Measurements from ENCODE around the gene HAUS5.

DNA sequence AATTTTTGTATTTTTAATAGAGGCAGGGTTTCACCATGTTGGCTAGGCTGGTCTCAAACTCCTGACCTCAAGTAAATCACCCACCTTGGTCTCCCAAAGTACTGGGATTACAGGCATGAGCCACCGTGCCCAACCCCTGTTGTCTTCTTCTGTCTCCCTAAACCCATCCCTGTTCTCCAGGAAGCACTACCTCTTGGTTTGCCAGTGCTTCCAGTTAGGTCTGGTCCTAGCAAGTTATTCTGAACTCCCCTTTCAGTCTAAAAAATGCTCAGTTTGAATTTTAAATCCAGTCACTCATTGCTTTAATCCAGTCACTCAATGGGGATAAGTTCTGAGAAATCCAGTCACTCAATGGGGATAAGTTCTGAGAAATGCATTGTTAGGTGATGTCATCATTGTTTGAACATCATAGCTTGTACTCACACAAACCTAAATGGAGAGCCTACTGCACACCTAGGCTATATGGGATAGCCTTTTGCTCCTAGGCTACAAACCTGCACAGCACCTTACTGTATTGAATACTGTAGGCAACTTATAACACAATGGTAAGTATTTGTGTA lies 41.0 kb upstream of the HAUS5 start:
- TF ChIP-seq, protein P1, sequence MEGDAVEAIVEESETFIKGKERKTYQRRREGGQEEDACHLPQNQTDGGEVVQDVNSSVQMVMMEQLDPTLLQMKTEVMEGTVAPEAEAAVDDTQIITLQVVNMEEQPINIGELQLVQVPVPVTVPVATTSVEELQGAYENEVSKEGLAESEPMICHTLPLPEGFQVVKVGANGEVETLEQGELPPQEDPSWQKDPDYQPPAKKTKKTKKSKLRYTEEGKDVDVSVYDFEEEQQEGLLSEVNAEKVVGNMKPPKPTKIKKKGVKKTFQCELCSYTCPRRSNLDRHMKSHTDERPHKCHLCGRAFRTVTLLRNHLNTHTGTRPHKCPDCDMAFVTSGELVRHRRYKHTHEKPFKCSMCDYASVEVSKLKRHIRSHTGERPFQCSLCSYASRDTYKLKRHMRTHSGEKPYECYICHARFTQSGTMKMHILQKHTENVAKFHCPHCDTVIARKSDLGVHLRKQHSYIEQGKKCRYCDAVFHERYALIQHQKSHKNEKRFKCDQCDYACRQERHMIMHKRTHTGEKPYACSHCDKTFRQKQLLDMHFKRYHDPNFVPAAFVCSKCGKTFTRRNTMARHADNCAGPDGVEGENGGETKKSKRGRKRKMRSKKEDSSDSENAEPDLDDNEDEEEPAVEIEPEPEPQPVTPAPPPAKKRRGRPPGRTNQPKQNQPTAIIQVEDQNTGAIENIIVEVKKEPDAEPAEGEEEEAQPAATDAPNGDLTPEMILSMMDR (IDR thresholded peaks at IDR 0.05), result no peak
- TF ChIP-seq POLR2A (IDR thresholded peaks at IDR 0.05), result no peak

Measured in testis (tissue), 2 donors.